H9 (cell line): ENCODE results near the gene SERPINE1. TPM values are rescaled to one million over a fixed set of nuclear protein-coding genes. Genes with fewer than 3 reads are reported as not detected.
"Not testable (repeated sequence)": the region's sequence is repeated elsewhere in the genome, so short reads cannot be mapped to it uniquely, and the experiment has no call there.

ENCODE experiments used
- DNase-seq: peaks from one replicate; pipeline ENCODE4 v3.0.0-alpha.2; 2017
- H2AFZ ChIP-seq: one replicate; pipeline ENCODE4 v1.6.1; 2013; ENCODE audit warnings: mild to moderate bottlenecking, low read length, control low read depth, moderate library complexity
- H2AK5ac ChIP-seq: 2 replicates; pipeline ENCODE4 v1.6.1; 2013; ENCODE audit warnings: low read length, control low read depth, mixed read lengths; ENCODE audit not compliant: insufficient read length
- H2BK120ac ChIP-seq: one replicate; pipeline ENCODE4 v1.6.1; 2013; ENCODE audit warnings: low read depth, mild to moderate bottlenecking, low read length, control low read depth, inconsistent platforms; ENCODE audit not compliant: poor library complexity, severe bottlenecking
- H2BK12ac ChIP-seq: 2 replicates; pipeline ENCODE4 v1.6.1; 2013; ENCODE audit warnings: low read length, control low read depth, mixed read lengths, low read depth; ENCODE audit not compliant: insufficient read length
- H2BK15ac ChIP-seq: 2 replicates; pipeline ENCODE4 v1.6.1; 2013; ENCODE audit warnings: low read depth, low read length, control low read depth
- H2BK20ac ChIP-seq: one replicate; pipeline ENCODE4 v1.6.1; 2013; ENCODE audit warnings: low read depth, mild to moderate bottlenecking, low read length, control low read depth, inconsistent platforms; ENCODE audit not compliant: poor library complexity, severe bottlenecking
- H2BK5ac ChIP-seq: 2 replicates; pipeline ENCODE4 v1.6.1; 2013; ENCODE audit warnings: low read length, control low read depth, mixed read lengths; ENCODE audit not compliant: insufficient read length
- H3K14ac ChIP-seq: 2 replicates; pipeline ENCODE4 v1.6.1; 2013; ENCODE audit warnings: low read length, control low read depth; ENCODE audit not compliant: insufficient read depth
- H3K18ac ChIP-seq: 2 replicates; pipeline ENCODE4 v1.6.1; 2013; ENCODE audit warnings: low read depth, mild to moderate bottlenecking, mixed read lengths, low read length, control low read depth; ENCODE audit not compliant: insufficient read length
- H3K23ac ChIP-seq: 2 replicates; pipeline ENCODE4 v1.6.1; 2013; ENCODE audit warnings: low read length, control low read depth, mixed read lengths, low read depth; ENCODE audit not compliant: insufficient read length
- H3K23me2 ChIP-seq: 2 replicates; pipeline ENCODE4 v1.6.1; 2013; ENCODE audit warnings: low read depth, mild to moderate bottlenecking, mixed read lengths, low read length, control low read depth; ENCODE audit not compliant: insufficient read length, poor library complexity, severe bottlenecking
- H3K27ac ChIP-seq: 2 replicates; pipeline ENCODE4 v1.5.1; 2013; ENCODE audit warnings: low read length, control low read depth, mixed read lengths, low read depth; ENCODE audit not compliant: insufficient read length
- H3K27me3 ChIP-seq: 2 replicates; pipeline ENCODE4 v1.6.1; 2013; ENCODE audit warnings: low read length, control low read depth, inconsistent platforms; ENCODE audit not compliant: insufficient read depth
- H3K4ac ChIP-seq: 2 replicates; pipeline ENCODE4 v1.6.1; 2013; ENCODE audit warnings: low read depth, mild to moderate bottlenecking, control low read depth, inconsistent platforms, low read length, moderate library complexity
- H3K4me1 ChIP-seq: 2 replicates; pipeline ENCODE4 v1.6.1; 2013; ENCODE audit warnings: low read length, control low read depth, inconsistent platforms; ENCODE audit not compliant: insufficient read depth
- H3K4me2 ChIP-seq: 2 replicates; pipeline ENCODE4 v1.6.1; 2013; ENCODE audit warnings: low read length, control low read depth, mixed read lengths; ENCODE audit not compliant: insufficient read length, insufficient read depth
- H3K56ac ChIP-seq: 2 replicates; pipeline ENCODE4 v1.6.1; 2013; ENCODE audit warnings: low read depth, mild to moderate bottlenecking, mixed read lengths, low read length, control low read depth; ENCODE audit not compliant: insufficient read length
- H3K79me1 ChIP-seq: 2 replicates; pipeline ENCODE4 v1.6.1; 2013; ENCODE audit warnings: low read depth, mild to moderate bottlenecking, moderate library complexity, low read length, control low read depth, inconsistent platforms; ENCODE audit not compliant: insufficient read depth, poor library complexity, severe bottlenecking
- H3K79me2 ChIP-seq: 2 replicates; pipeline ENCODE4 v1.6.1; 2013; ENCODE audit warnings: low read length, control low read depth, inconsistent platforms; ENCODE audit not compliant: insufficient read depth
- H3K9ac ChIP-seq: 2 replicates; pipeline ENCODE4 v1.6.1; 2013; ENCODE audit warnings: low read length, control low read depth, mixed read lengths; ENCODE audit not compliant: insufficient read length; ENCODE audit errors: extremely low read depth
- H3K9me3 ChIP-seq: one replicate; pipeline ENCODE4 v1.6.1; 2013; ENCODE audit warnings: low read depth, low read length, inconsistent platforms; ENCODE audit not compliant: control insufficient read depth
- H3T11ph ChIP-seq: one replicate; pipeline ENCODE4 v1.6.1; 2013; ENCODE audit warnings: mild to moderate bottlenecking, low read length, control low read depth, inconsistent platforms
- H4K20me1 ChIP-seq: one replicate; pipeline ENCODE4 v1.6.1; 2013; ENCODE audit not compliant: control insufficient read depth, insufficient read length, insufficient read depth
- H4K5ac ChIP-seq: 2 replicates; pipeline ENCODE4 v1.6.1; 2013; ENCODE audit warnings: low read depth, mild to moderate bottlenecking, mixed read lengths, low read length, control low read depth; ENCODE audit not compliant: insufficient read length
- H4K8ac ChIP-seq: replicated peaks from 2 replicates; pipeline ENCODE4 v1.6.1; 2013; ENCODE audit warnings: low read length, control low read depth, mixed read lengths, low read depth; ENCODE audit not compliant: insufficient read length
- H4K91ac ChIP-seq: 2 replicates; pipeline ENCODE4 v1.6.1; 2013; ENCODE audit warnings: low read depth, mild to moderate bottlenecking, moderate library complexity, mixed read lengths, low read length, control low read depth; ENCODE audit not compliant: insufficient read length
- H3K27ac Mint-ChIP-seq, 3 experiments: 2 replicates in 2 of 3; 3 replicates in 1 of 3; pipeline ENCODE4 v1.8.0; 2020 to 2021; ENCODE audit warnings: mixed read lengths in 3 of 3, mild to moderate bottlenecking in 1 of 3, moderate library complexity in 1 of 3
- H3K27me3 Mint-ChIP-seq: 2 replicates; pipeline ENCODE4 v1.8.0; 2021; ENCODE audit warnings: low read depth, mild to moderate bottlenecking, moderate library complexity, mixed read lengths
- H3K36me3 Mint-ChIP-seq, 3 experiments: 2 replicates in 2 of 3; 3 replicates in 1 of 3; pipeline ENCODE4 v1.8.0; 2020 to 2021; ENCODE audit warnings: low read depth in 3 of 3, mixed read lengths in 3 of 3; ENCODE audit not compliant: insufficient read depth in 1 of 3
- H3K4me1 Mint-ChIP-seq, 2 experiments: 2 replicates each; pipeline ENCODE4 v1.8.0; 2020; ENCODE audit warnings: mixed read lengths in 2 of 2
- H3K4me3 Mint-ChIP-seq, 2 experiments: 2 replicates in 1 of 2; 3 replicates in 1 of 2; pipeline ENCODE4 v1.8.0; 2020 to 2021; ENCODE audit warnings: mild to moderate bottlenecking in 2 of 2, mixed read lengths in 2 of 2, moderate library complexity in 1 of 2
- H3K9me3 Mint-ChIP-seq, 2 experiments: 2 replicates in 1 of 2; 3 replicates in 1 of 2; pipeline ENCODE4 v1.8.0; 2020; ENCODE audit warnings: mild to moderate bottlenecking in 2 of 2, mixed read lengths in 2 of 2, moderate library complexity in 1 of 2
- CTCF ChIP-seq: fragments of 200-600 bp; sonication (generic); conservative IDR thresholded peaks from 3 replicates; pipeline ENCODE4 v1.8.0; 2021; ENCODE audit warnings: antibody characterized with exemption, mild to moderate bottlenecking
- WGBS: extraction: QIAGEN DNeasy Blood & Tissue Kit; methylation state at CpG from one replicate; pipeline ENCODE4 v1.1.7; 2013; ENCODE audit warnings: missing lambda C conversion rate, low lambda C conversion rate, mixed read lengths; ENCODE audit not compliant: insufficient read length; ENCODE audit errors: extremely low coverage; 5-methylcytosine and 5-hydroxymethylcytosine counted together
- total RNA-seq: library from RNA; stranded (reverse); gene quantifications from 2 replicates; pipeline ENCODE4 v1.2.1, GENCODE V29; 2021

SERPINE1 gene
- total RNA-seq, 1 experiment from 2014 or later = 11.5 TPM

GRCh38 chr7:101120315-101120714, 6.6 kb upstream of the SERPINE1 start:
- H3K18ac ChIP-seq = no peak overlapping the region
- Mint-ChIP-seq H3K27me3 (peaks cover 1% of the 10 kb centered on the region; the same call in 1 of the 2 replicates), H3K9me3 (peaks cover under 1 to 3% of the 10 kb centered on the region in 2 experiments; a peak in 2 of 5 replicates), H3K27ac (no peak overlapping the region), H3K4me3 (no peak overlapping the region), H3K4me1 (peaks cover 27 to 37% of the 10 kb centered on the region in 2 experiments), H3K36me3 (no peaks in the 10 kb centered on the region; a peak in 2 of 7 replicates)
- H3K23ac ChIP-seq = no peak overlapping the region
- H2BK20ac ChIP-seq = no peak overlapping the region
- DNase-seq = no peak
- peaks cover 7% of the 10 kb centered on the region; the same call in 1 of the 2 replicates for H3K4me1 ChIP-seq
- no CpG with 5 or more reads among the region's 4 CpGs for WGBS
- no peak overlapping the region for H2BK5ac ChIP-seq
- no peak for TF ChIP-seq CTCF
- H3K9ac ChIP-seq = no peak overlapping the region
- no peak overlapping the region for H3K4me2 ChIP-seq
- H2BK12ac ChIP-seq = no peak overlapping the region
- H2BK15ac ChIP-seq = no peak overlapping the region
- no peaks in the 10 kb centered on the region for H3K79me2 ChIP-seq
- no peaks in the 10 kb centered on the region for H3K27me3 ChIP-seq
- no peaks in the 10 kb centered on the region for H3K79me1 ChIP-seq
- no peak overlapping the region for H3T11ph ChIP-seq
- no peak overlapping the region for H3K4ac ChIP-seq
- no peaks in the 10 kb centered on the region for H4K20me1 ChIP-seq
- no peak overlapping the region for H2BK120ac ChIP-seq
- no peak overlapping the region for H4K5ac ChIP-seq
- no peak overlapping the region for H3K56ac ChIP-seq
- no peak overlapping the region for H4K8ac ChIP-seq
- no peak overlapping the region for H2AFZ ChIP-seq
- H3K23me2 ChIP-seq = no peaks in the 10 kb centered on the region
- H4K91ac ChIP-seq = no peak overlapping the region
- no peak overlapping the region for H3K14ac ChIP-seq
- H2AK5ac ChIP-seq = no peak overlapping the region
- H3K9me3 ChIP-seq = no peaks in the 10 kb centered on the region
- no peak overlapping the region for H3K27ac ChIP-seq

- not testable (repeated sequence) for H3K9ac ChIP-seq, H2BK5ac ChIP-seq, H4K8ac ChIP-seq, H2BK12ac ChIP-seq, H3K27me3 Mint-ChIP-seq, H2BK120ac ChIP-seq, H3K9me3 Mint-ChIP-seq, H4K5ac ChIP-seq, H3K27ac ChIP-seq, H3K56ac ChIP-seq, H2BK20ac ChIP-seq, H3K4ac ChIP-seq, H2AK5ac ChIP-seq, H3K4me1 ChIP-seq, H3T11ph ChIP-seq, H3K9me3 ChIP-seq, H3K79me1 ChIP-seq, H4K91ac ChIP-seq, H2AFZ ChIP-seq, H3K18ac ChIP-seq, H3K23me2 ChIP-seq, H3K27me3 ChIP-seq, H4K20me1 ChIP-seq, H3K4me2 ChIP-seq, H3K4me3 Mint-ChIP-seq, H2BK15ac ChIP-seq, H3K23ac ChIP-seq, H3K36me3 Mint-ChIP-seq, DNase-seq, H3K79me2 ChIP-seq
- peaks cover 35 to 44% of the 10 kb centered on the region in 2 experiments for H3K4me1 Mint-ChIP-seq
- no CpG with 5 or more reads among the region's 9 CpGs for WGBS
- peak overlapping the region in 1 of 3 experiments; percentile 78; a peak in 1 of 7 replicates for H3K27ac Mint-ChIP-seq
- H3K14ac ChIP-seq = peak overlapping the region; percentile 8; the same call in 1 of the 2 replicates
Measured at GRCh38 chr7:101121631-101121990, 5.3 kb upstream of the SERPINE1 start.
